Stimulated activated CD8-positive, alpha-beta memory T cell treated with anti-CD3 and anti-CD28 coated beads, Interleukin-12 subunit alpha, Interleukin-12 subunit beta, amount 100 ng/mL, for 1 hour (primary cell): Measurements from ENCODE around the gene PRPF4.
"Not testable (repeated sequence)": the region's sequence is repeated elsewhere in the genome, so short reads cannot be mapped to it uniquely, and the experiment has no call there.

ENCODE experiments used
- DNase-seq: peaks from one replicate; pipeline ENCODE4 v3.0.0-alpha.2; 2020; ENCODE audit warnings: low read depth

PRPF4 gene

DNA sequence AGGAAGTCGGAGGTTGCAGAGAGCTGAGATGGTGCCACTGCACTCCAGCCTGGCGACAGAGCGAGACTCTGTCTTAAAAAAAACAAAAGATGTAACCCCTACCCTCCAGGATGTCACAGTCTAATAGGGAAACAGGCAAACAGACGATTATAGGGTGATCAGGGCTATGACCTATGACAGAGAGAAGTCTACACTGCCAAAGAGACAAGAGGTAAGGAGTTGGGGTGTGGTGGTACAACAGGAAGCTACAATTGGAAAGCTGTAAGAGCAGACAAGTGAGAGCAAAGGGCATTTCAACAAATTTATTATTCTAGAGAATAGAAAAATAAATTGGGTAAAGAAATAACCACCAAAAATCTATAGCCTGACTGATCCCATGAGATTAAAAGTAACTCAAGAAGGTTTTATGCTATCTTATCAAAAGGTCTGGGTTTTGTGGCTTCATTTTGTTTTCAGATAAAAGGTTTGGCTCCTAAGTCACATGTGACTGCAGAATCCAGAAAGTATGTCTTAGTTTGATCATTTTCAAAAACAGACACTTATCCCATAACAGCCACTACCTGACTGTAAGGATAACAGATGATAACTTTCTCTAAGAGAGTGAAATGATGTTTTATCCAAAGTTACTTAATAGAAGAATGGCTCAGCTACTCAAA lies 7.4 kb upstream of the PRPF4 start:
- no peak for DNase-seq

DNA sequence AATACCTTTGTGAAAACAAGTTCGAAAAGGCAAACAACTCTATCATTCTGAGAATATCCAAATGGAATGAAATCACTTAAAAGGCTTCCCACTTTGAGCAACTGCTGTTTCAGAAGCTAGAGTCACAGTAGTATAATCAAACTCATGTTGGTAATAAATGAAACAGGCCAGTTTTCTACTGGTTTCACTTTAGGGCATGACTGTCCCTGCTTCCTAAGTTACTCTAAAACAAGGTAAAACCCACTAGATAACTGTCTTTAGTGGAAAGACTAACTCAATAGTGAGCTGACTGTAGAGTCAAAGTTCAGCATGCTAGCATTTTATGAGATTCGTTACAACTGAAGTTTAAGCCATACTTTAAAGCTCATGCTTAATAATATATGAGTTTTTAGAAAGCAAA lies 6.1 kb upstream of the PRPF4 start:
- DNase-seq, result no peak

DNA sequence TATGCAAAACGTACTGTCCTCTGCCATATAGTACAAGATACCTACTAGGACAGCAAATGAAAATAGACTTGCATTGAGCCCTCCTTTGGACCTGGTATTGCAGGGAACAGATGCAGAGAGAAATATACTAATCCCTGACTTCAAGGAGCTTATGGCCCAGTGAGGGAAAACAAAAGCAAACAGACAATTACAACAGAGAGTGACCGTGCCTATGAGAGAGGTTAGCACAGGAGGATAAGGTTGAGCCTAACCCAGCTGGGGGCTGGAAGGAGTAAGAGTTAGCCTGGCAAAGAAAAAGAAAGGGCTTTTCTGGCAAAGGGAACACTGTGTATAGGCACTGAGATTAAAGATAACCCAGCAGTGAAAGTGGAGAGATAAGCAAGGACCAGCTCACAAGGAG lies 5.6 kb upstream of the PRPF4 start:
- no peak for DNase-seq

DNA sequence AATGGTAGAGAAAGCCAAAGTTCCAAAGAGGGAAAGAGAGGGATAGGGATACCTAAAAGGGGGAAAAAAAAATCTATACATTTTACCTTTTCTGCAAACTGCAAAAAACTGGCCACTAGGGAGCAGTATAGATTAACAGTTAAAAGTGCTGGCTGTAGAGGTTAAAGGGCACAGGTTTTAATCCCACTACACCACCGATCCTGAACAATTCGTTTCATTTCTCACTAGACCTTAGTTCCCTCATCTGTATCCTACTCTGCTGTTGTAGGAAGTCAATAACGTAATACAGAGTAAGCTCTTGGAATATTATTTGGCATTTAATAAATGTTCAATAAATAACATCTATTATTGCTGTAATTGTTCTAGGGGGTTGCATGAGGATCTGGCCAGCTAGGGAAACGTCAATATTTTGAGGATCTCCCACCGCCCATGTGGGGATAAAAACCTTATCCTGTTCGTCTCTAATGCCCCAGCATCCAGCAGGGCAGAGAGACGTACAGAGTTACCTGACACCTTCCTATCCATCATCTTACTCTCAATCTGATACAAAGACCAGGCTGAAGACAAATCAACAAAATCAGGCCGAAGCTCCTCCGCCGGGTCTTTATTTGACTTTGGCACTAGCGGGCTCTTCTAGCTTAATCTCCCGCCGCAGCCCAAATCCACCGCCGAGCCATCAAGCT lies 843 bp upstream of the PRPF4 start:
- peak; percentile 4 for DNase-seq

DNA sequence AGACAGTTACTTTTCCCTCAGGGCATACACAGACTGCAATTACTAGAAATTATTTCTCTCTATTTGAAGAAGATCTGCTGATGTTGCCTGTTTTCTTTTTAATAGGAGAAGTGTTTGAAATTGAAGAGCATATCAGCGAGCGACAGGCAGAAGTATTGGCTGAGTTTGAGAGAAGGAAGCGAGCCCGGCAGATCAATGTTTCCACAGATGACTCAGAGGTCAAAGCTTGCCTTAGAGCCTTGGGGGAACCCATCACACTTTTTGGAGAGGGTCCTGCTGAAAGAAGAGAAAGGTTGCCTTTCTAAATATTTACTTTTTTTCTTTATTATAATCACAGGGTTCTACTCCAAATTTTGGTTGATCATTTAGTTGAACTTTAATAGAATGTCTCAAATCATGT lies 3.4 kb downstream of the PRPF4 start:
- no peak for DNase-seq

DNA sequence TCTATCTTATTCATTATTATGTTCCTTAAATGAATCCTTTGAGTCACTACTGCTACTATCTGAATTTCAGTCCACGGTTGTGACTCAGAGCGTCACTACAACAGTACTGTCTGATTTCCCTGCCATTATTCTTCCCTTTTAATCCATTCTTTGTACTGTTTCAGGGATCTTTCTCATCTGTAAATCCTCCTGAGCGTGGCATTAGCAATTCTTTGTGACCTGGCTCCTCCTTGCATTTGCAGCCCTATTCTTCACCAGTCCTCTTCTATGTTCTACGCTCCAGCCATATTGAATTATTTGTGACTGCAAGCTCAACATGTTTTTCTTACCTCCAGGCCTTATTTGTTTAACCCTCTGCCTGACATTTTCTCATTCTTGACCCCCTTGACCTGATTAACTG lies 5.9 kb downstream of the PRPF4 start:
- no peak for DNase-seq

DNA sequence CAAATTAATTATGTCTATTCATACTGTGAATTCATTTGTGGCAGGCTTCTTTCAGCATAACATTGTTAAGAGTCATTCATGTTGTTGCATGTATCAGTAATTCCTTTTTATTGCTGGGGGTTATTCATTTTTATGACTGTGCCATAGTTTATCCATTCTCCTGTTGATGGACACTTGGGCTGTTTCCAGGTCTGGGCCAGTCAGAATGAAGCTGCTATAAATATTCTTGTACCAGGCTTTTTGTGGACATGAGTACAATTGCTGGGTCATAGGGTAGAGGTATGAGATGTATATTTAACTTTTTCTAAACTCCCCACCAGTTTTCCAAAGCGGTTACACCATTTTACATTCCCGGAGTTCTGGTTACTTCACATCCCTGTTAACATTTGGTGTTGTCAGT lies 13.6 kb downstream of the PRPF4 start:
- no peak for DNase-seq

DNA sequence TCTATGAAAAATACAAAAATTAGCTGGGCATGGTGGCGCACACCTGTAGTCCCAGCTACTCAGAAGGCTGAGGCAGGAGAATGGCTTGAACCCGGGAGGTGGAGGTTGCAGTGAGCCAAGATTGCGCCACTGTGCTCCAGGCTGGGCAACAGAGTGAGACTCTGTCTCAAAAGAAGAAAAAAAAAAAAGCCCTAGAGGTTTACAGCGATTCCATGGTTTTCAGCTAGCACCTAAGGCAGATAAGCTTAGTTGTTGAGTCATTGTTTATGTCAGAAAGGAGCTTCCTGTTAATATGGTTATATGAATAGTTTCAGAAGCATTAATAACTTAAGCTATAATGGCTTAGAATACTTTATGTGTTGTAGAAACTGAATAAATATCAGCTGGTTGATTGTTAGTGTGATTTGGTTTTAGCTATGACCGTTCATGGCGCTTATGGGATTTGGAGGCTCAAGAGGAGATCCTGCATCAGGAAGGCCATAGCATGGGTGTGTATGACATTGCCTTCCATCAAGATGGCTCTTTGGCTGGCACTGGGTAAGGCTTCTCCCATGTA lies 14.7 kb downstream of the PRPF4 start:
- DNase-seq, result no peak

DNA sequence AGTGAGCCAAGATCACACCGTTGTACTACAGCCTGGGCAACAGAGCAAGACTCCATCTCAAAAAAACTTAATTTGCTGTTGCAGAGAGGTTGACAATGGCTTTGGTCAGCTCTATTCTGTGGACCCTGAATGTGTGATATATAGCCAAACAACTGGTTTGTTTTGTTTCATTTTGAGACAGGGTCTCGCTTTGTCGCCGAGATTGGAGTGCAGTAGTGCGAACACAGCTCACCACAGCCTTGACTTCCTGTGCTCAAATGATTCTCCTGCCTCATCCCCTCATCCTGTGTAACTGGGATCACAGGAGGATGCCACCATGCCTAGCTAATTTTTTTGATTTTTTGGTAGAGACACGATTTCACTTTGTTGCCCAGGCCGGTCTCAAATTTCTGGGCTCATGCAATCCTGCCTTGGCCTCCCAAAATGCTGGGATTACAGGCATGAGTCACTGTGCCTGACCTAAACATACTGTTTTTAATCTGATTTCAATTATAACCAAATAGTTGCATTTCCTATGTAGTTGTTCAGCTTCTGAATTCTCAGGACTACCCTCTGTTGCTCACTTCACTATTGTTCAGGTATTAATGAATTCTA lies 17.9 kb downstream of the PRPF4 start:
- no peak for DNase-seq

DNA sequence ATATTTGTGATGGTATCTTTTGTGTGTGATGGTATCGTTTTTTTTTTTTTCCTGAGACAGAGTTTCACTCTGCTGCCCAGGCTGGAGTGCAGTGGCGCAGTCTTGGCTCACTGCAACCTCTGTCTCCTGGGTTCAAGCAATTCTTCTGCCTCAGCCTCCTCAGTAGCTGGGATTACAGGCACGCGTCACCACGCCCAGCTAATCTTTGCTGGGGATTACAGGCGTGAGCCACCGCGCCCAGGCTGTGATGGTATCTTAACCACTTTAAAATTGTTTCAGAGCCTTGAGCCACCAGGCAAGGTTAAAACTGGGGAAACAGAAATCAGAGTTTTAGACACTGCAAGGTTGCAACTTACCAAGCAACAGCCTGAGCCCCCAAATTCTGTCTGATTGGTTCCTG lies 20.8 kb downstream of the PRPF4 start:
- DNase-seq, result not testable (repeated sequence)

DNA sequence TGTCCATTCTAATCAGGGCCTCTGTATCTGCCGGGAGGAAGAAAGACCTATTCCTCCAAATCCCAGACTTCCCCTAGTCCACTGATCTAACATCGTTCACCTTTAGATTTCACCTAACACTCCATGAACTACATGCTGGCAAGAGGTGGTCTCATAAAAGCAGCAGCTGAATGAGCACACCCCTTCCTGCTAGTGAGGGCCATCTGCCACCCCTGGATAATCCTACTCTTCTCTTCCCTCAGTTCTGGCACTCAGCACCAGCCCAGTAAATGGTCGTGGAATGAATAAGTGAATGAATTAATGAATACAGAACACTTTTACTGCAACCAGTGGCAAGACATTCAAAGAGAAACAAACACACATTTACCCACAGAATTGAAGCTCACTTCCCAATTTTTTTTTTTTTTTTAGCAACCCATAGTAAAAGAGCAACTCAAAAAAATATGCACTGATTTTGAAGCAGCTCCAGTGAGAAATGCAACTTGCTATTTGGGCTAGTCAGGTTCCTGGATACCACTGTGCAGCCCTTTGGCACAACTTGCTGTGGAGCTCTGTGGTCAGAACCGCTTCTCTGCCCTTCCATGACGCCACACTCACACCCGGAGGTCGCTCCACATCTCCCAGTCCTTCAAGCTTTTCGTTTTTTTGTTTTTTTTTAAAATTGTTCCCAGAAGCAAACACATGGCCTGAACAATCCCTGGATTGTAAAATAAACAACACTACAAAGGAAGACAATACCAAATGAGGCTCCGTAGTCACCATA lies 21.5 kb downstream of the PRPF4 start:
- DNase-seq, result no peak

DNA sequence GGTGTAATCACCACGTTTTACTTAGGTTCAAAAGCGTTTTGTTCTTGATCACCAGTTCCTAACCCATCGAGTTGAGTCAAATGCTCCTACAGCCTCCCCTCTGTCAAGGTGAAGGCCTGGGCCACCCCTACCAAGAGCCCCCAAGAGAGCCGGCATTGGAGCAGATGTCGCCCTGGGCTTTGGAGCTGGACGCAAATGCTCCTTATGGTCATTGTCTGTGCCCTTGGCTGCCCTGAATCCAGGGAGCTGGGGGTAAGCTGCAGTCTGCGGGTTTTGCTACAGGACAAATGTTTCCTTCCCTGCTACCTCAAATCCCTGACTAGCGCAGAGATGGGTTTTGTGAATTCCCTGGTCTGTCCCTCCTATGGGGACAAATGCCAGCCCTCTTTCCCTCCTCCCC lies 22.9 kb downstream of the PRPF4 start:
- no peak for DNase-seq

DNA sequence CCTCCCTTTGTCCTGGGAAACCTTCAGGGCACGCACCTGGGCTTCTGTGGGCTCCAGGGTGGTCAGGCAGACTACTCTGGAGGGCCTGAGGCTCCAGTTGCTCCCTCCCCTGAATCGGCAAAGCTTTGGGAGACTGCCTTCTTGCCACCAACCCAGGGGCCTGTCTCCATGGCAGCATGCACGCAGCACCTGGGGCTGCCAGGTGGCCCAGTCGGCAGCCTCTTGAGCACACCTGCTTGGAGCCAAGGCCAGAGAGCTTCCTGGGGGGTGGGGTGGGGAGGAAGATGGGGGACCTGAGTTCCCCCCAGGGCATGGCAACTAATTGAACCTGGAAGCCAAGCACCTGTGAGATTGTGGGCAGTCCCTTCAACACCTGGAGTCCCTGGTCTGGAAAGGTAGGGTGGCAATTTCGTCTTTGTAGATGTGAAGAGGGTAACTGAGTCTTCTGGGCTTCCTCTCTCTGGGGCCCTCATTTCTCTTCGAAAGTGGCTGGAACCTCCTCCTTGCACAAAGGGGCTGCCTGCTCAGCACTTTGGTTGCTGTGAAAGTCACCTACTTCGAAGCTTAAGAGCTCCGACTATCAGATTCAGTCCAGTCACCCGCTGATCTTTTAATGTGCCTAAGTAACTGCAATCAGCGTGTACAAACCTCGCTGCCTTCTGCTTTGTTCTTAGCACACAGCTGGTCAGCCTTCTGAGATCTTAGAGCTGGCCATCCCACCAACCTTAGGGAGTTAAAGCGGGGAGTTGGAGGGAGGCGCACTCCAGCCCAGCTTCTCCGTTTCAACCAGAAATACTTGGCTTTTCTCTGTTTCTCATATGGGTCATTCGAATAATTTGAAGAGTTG lies 23.7 kb downstream of the PRPF4 start:
- no peak for DNase-seq

DNA sequence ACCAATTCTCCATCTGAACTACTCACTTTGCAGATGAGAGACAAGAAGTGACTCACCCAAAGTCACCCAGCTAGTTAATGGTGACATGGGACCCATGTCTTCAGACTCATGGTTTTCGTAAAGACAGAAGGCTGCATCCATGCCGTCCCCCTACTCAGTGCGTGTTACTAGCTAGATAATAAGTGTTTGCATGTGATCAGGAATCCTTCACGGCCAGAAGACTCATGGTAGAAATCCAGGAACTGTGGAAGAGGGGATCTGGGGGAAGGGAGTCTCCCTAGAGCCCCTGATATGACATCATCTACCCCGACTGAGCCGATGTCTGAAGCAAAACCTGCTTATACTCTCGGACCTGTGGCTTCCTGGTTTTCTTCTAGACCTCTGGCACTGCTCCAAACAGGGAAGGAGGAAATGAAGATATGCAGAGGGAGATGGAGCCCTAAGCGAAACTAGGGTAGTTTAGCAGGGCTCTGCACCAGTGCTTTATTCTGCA lies 24.4 kb downstream of the PRPF4 start:
- DNase-seq, result no peak

DNA sequence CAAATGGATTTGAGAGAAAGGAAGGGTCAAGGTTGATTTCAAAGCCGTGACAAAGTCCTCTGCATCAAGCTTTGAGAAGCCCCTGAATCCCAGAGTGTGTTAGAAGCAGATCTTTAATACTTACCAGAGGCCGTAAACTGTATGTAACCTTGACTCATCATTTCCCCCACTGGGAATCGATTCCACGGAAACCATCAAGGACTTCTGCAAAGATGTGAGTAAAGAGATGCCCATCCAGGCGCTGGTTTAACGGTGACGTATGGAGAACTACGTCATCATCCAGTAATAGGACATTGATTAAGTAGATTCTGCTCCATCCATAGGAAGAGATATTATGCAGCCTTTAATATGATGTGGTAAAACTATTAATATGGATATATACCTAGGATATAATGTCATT lies 26.1 kb downstream of the PRPF4 start:
- no peak for DNase-seq

DNA sequence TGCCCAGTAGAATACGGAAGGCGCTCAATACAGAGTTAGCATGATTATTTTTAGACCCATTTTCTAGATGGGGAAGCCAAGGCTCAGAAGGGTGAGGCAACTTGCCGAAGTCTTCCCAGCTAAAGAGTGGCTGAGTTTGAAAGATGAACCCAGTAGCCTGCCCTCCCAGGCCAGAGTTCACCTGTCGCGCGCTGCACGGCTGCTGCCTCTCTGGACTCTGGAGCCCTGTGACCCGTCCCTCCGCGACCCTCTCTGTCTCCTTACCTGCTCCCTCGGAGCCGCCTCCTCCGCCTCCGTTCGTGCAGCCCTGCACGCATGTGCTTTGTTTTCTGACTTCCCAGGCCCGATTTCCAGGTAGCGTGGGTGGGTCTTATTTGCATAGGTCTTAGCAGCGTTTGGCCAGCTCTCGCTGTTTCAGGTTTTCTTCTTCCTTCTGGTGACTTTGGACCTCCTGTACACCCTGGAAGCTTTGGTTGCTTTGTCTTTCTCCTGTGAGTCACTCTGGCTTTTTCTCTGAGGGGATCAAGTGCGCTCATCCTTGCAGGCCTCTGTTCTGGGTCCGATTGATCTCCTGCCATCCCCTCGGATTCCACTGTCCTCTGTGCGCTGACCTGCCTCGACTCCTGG lies 27.4 kb downstream of the PRPF4 start, which contains the start of gene RNF183:
Gene RNF183 (minus strand): TSS at position 585 of the 627 bp plus-strand sequence. CDS start 5,192 bp downstream, outside the sequence.
- DNase-seq, result no peak

DNA sequence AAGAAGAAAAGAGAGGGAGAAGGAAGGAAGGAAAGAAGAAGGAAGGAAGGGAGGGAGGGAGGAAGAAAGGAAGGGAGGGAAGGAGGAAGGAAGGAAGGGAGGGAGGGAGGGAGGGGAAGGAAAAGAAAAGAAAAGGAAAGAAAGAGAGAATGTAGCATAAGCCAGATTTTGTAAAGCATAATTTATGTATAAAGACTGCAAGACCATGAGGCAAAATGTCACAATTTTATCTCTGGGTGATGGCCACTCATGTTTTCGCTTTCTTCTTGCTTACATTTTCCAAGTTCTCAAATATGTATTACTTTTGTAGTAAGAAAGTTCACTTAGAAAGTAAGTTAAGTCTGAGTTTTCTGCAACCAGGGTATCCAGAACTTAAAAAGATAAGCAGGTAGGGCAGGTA lies 31.1 kb downstream of the PRPF4 start:
- DNase-seq, result no peak

DNA sequence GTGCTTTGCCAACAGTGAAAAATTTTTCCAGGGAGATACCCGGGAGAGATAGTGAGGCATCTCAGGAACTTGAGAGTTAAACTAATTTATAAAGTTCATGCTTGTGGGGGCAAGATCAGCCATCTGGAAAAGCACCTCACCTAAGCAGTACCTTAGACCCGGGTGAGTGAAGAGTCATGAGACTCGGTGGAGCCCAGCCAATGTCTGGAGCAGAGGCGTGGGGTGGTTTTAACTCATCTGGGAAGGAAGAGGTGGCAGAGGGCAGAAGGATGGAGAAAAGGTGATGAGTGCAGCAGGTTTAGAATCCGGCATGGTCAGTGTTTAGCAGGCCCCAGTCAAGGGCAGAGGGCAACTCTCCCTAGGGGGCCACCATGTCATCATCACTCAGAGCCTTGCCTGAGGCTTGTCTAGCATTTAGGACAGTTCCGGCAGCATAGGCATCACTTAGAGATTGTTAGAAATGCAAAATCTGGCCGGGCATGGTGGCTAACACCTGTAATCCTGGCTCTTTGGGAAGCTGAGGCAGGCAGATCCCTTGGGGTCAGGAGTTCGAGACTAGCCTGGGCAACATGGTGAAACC lies 32.0 kb downstream of the PRPF4 start:
- DNase-seq, result no peak

DNA sequence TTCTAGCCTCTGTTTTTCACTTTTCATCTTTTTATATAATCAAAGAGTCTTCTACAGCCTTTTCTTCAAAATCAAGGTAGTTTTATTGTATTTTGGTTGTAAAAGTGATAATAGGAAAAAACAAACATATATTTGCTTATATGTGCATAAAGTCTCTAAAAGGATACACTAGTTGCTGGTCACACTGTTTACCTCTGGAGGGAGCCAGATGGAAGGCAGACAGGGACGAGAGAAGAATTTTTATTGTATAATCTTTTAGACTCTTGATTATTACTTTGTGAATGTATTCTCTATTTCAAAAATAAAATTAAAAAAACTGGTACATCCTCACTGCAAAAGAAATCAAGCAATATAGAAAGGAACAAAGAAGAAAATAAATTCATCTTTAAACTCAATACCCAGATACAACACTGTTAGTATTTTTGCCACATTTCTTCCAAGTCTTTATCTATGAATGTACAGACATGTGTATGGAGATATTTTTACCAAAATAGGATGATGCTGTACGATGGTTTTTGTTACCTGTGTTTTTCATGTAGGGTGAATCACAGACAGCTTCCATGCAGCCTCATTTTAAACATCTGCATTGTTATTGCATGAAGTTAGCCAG lies 33.9 kb downstream of the PRPF4 start:
- DNase-seq, result peak; percentile 3

DNA sequence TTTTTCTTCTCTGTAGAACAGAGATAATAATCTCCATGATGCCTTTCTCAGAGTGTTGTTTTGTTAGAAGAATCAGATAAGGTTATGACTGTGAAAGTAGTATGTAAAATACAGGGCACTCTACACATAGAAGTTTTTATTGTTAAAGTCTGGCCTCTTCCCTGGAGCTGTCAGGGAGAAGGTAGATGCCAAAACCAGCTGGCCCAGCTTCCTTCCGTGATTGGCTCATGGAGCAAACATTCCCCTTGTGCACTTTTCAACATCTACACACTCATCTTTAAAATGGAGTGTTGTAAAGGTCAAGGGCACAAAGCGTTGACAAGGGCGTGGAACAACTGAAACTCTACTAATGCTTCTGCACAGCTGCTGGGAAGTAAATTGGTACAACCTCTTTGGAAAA lies 35.1 kb downstream of the PRPF4 start:
- no peak for DNase-seq
